HUES48 (cell line): ENCODE results near the gene STPG3.

Source experiments
- H3K27ac ChIP-seq: one replicate; pipeline ENCODE4 v1.7.0; 2013; ENCODE audit warnings: low read depth, low read length, inconsistent platforms
- H3K27me3 ChIP-seq: 2 replicates; pipeline ENCODE4 v1.6.1; 2013; ENCODE audit warnings: mild to moderate bottlenecking, low read length; ENCODE audit not compliant: control insufficient read depth, insufficient read depth
- H3K36me3 ChIP-seq: 2 replicates; pipeline ENCODE4 v1.6.1; 2013; ENCODE audit warnings: low read length; ENCODE audit not compliant: control insufficient read depth, insufficient read depth
- H3K4me1 ChIP-seq: 2 replicates; pipeline ENCODE4 v1.6.1; 2013; ENCODE audit warnings: mild to moderate bottlenecking, low read length; ENCODE audit not compliant: control insufficient read depth, insufficient read depth
- H3K4me3 ChIP-seq: 2 replicates; pipeline ENCODE4 v1.5.1; 2013; ENCODE audit warnings: mild to moderate bottlenecking, low read depth, low read length
- H3K9ac ChIP-seq: 2 replicates; pipeline ENCODE4 v1.6.1; 2013; ENCODE audit warnings: mild to moderate bottlenecking, low read depth, low read length, moderate library complexity
- H3K9me3 ChIP-seq: 2 replicates; pipeline ENCODE4 v1.6.1; 2013; ENCODE audit warnings: low read length; ENCODE audit not compliant: control insufficient read depth, insufficient read depth

The STPG3 gene

DNA sequence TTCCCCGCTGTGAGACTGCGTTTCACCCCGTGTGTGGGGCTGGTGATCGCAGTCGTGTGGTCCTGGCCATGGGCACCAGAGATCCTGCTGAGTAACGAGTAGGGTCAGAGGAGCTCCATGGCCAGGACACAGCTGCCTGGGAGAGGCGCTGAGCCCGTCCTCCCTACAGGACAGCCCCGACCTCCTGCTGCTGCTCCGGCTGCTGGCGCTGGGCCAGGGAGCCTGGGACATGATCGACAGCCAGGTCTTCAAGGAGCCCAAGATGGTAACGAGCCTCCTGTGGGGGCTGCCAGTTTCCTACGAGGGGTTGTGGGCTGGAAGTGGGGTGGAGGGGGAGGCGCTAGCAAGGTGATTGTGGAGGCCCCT is 15.1 kb downstream of the STPG3 start:
- no peak overlapping the region for H3K9ac ChIP-seq
- no peak overlapping the region for H3K4me3 ChIP-seq
- H3K4me1 ChIP-seq, result no peaks in the 10 kb centered on the region
- H3K27me3 ChIP-seq, result no peaks in the 10 kb centered on the region
- no peaks in the 10 kb centered on the region for H3K9me3 ChIP-seq
- peaks cover 70% of the 10 kb centered on the region for H3K36me3 ChIP-seq
- H3K27ac ChIP-seq, result no peak overlapping the region

GRCh38 chr9:137266585-137267453 is 15.7 kb downstream of the STPG3 start:
- no peak overlapping the region for H3K4me3 ChIP-seq
- no peaks in the 10 kb centered on the region for H3K27me3 ChIP-seq
- H3K9me3 ChIP-seq, result no peaks in the 10 kb centered on the region
- no peak overlapping the region for H3K27ac ChIP-seq
- no peak overlapping the region for H3K9ac ChIP-seq
- H3K36me3 ChIP-seq, result peaks cover 70% of the 10 kb centered on the region
- H3K4me1 ChIP-seq, result no peaks in the 10 kb centered on the region

DNA sequence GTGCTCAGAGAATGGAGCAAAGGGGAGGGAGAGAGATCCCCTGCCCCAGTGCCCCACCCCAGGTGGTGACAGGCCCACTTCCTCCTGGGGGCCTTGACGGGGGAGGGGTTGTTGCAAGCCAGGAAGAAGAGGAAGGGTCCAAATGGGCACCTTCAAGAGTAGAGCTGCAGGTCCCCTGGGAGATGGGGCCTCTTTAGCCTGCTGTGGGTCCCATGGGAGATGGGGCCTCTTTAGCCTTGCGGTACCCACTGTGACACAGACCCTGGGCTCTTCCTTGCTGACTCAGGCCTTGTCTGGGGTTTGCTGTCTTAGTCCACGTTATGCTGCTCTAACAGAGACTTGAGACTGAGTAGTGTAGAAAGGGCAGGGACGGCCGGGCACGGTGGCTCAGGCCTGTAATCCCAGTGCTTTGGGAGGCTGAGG is 16.9 kb downstream of the STPG3 start:
- no peak overlapping the region for H3K4me3 ChIP-seq
- no peaks in the 10 kb centered on the region for H3K27me3 ChIP-seq
- peaks cover 76% of the 10 kb centered on the region for H3K36me3 ChIP-seq
- H3K9me3 ChIP-seq, result no peaks in the 10 kb centered on the region
- H3K4me1 ChIP-seq, result no peaks in the 10 kb centered on the region
- H3K9ac ChIP-seq, result no peak overlapping the region
- no peak overlapping the region for H3K27ac ChIP-seq

DNA sequence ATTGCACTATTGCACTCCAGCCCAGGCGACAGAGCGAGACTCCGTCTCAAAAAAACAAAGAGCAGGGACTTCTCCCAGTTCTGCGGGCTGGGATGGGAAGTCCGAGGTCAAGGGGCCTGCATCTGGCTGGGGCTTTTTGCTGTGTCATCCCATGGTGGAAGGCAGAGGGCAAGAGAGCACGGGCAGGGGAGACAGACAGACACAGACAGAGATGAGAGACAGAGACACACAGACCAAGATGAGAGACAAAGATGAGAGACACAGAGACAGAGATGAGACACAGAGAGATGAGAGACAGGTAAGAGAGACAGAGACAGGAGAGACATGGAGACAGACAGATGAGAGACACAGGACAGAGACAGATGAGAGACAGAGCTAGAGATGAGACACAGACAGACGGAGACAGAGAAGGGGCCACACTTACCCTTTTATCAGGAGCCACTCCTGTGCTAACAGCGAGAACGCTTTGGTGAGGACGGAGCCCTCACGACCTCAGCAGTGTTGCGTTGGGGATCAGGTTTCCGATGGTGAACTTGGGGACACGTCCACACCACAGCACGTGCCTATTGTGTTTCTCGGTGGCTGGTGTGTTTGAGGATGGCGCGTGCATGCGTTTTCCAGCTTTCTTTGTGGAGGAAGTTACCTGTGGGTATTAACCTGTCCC is 17.6 kb downstream of the STPG3 start:
- Histone ChIP-seq H3K4me1 (no peaks in the 10 kb centered on the region), H3K9me3 (no peaks in the 10 kb centered on the region), H3K9ac (no peak overlapping the region), H3K27ac (no peak overlapping the region), H3K4me3 (no peak overlapping the region), H3K36me3 (peaks cover 76% of the 10 kb centered on the region), H3K27me3 (no peaks in the 10 kb centered on the region)

- no peaks in the 10 kb centered on the region for H3K4me1 ChIP-seq
- peaks cover 69% of the 10 kb centered on the region for H3K36me3 ChIP-seq
- no peak overlapping the region for H3K4me3 ChIP-seq
- H3K9ac ChIP-seq, result no peak overlapping the region
- H3K27ac ChIP-seq, result no peak overlapping the region
- no peaks in the 10 kb centered on the region for H3K9me3 ChIP-seq
- H3K27me3 ChIP-seq, result no peaks in the 10 kb centered on the region
Measured at GRCh38 chr9:137269231-137269772, 18.2 kb downstream of the STPG3 start.

- no peak overlapping the region for H3K9ac ChIP-seq
- H3K4me1 ChIP-seq, result peaks cover 2% of the 10 kb centered on the region; the same call in 1 of the 2 replicates
- no peaks in the 10 kb centered on the region for H3K9me3 ChIP-seq
- no peak overlapping the region for H3K4me3 ChIP-seq
- H3K27me3 ChIP-seq, result no peaks in the 10 kb centered on the region
- H3K27ac ChIP-seq, result no peak overlapping the region
- peaks cover 54% of the 10 kb centered on the region for H3K36me3 ChIP-seq
Measured at GRCh38 chr9:137270929-137271695, 20.0 kb downstream of the STPG3 start.

GRCh38 chr9:137271696-137272076 is 20.6 kb downstream of the STPG3 start:
- Histone ChIP-seq H3K36me3 (peaks cover 50% of the 10 kb centered on the region), H3K9ac (no peak overlapping the region), H3K9me3 (no peaks in the 10 kb centered on the region), H3K27me3 (no peaks in the 10 kb centered on the region), H3K4me3 (no peak overlapping the region), H3K27ac (no peak overlapping the region), H3K4me1 (peaks cover 7% of the 10 kb centered on the region; the same call in 1 of the 2 replicates)

GRCh38 chr9:137272241-137273094 is 21.4 kb downstream of the STPG3 start:
- Histone ChIP-seq H3K9ac (no peak overlapping the region), H3K4me1 (peaks cover 15% of the 10 kb centered on the region), H3K4me3 (no peak overlapping the region), H3K9me3 (no peaks in the 10 kb centered on the region), H3K36me3 (peaks cover 43% of the 10 kb centered on the region), H3K27me3 (no peaks in the 10 kb centered on the region), H3K27ac (no peak overlapping the region)

DNA sequence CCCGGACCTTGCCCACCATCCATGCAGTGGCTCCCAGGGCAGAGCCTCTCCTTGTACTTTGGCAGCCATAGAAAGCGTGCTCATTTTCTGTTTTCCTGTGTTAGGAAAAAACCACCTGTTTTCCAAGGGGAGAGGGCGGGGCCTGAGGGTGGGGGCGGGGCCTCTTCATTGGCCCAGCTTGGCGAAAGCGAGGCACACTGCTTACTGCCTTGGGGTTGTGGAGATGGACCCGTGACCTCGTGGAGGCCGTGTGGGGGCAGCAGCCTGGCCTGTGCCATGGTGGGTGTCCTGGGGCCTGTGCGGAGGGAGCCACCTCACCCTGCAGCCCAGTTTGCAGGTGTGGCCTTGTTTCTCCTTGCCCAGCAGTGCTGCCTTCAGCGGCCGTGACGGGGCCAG is 22.0 kb downstream of the STPG3 start:
- H3K27me3 ChIP-seq, result no peaks in the 10 kb centered on the region
- H3K9ac ChIP-seq, result no peak overlapping the region
- peaks cover 19% of the 10 kb centered on the region for H3K4me1 ChIP-seq
- no peak overlapping the region for H3K27ac ChIP-seq
- no peaks in the 10 kb centered on the region for H3K9me3 ChIP-seq
- H3K4me3 ChIP-seq, result no peak overlapping the region
- H3K36me3 ChIP-seq, result peaks cover 37% of the 10 kb centered on the region

DNA sequence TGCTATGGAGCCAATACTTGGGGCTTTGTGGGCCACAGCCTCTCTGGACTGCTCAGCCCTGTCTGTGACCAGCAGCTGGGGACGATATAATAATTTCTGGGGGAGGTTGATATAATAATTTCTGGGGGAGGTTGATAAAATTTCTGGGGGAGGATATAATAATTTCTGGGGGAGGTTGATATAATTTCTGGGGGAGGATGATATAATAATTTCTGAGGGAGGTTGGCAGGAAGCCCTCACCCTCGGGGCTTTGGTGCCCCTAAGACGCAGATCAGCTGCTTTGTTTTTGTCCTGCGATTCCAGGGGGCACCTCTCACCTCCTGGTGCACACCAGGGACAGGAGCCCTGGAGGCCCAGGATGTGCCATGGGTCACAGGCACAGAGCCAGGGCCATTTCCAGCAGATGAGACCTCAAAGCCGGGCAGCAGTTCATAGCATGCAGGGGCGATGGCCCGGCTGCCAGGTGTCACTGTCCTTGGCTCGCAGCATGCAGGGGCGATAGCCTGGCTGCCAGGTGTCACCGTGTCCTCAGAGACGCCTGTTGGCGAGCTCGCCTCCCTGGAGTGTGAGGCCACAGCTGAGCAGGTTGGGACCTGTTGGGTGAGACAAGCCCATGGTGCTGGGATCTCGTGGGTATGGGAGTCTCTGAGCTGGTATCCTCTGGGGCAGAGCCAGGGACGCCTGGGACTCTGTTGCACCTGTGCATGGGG is 22.7 kb downstream of the STPG3 start:
- H3K9ac ChIP-seq, result no peak overlapping the region
- peaks cover 19% of the 10 kb centered on the region for H3K4me1 ChIP-seq
- no peak overlapping the region for H3K27ac ChIP-seq
- peaks cover 4% of the 10 kb centered on the region; the same call in 1 of the 2 replicates for H3K27me3 ChIP-seq
- H3K9me3 ChIP-seq, result no peaks in the 10 kb centered on the region
- no peak overlapping the region for H3K4me3 ChIP-seq
- H3K36me3 ChIP-seq, result peaks cover 32% of the 10 kb centered on the region
